ENCODE data around the gene PLA2G2F. TPM values are rescaled to one million over a fixed set of nuclear protein-coding genes. Genes with fewer than 3 reads are reported as not detected.
"Not testable (repeated sequence)": the region's sequence is repeated elsewhere in the genome, so short reads cannot be mapped to it uniquely, and the experiment has no call there.

Gene PLA2G2F
- total RNA-seq, 1 donor = not detected

GRCh38 chr1:20126041-20126805 is 12.9 kb upstream of the PLA2G2F start:
- H3K36me3 ChIP-seq (ENCODE audit: insufficient read depth, low read length) = no peaks in the 10 kb centered on the region
- no peak overlapping the region for H3K4me3 ChIP-seq (ENCODE audit: insufficient read depth, low read length)
- no peaks in the 10 kb centered on the region for H3K79me2 ChIP-seq (ENCODE audit: insufficient read depth, low read length)
- H3K9me3 ChIP-seq (ENCODE audit: low read depth, low read length) = no peaks in the 10 kb centered on the region
- no peak overlapping the region for H3K4me2 ChIP-seq (ENCODE audit: insufficient read depth, low read length)
- H2AFZ ChIP-seq (ENCODE audit: low read length) = no peak overlapping the region
- TF ChIP-seq CTCF (IDR thresholded peaks at IDR 0.05; ENCODE audit: extremely low read depth, low read depth, low read length) = no peak
- H4K20me1 ChIP-seq (ENCODE audit: insufficient read depth, low read length) = no peaks in the 10 kb centered on the region
- peaks cover 16% of the 10 kb centered on the region for H3K27me3 ChIP-seq (ENCODE audit: insufficient read depth, low read length)
- no peak overlapping the region for H3K27ac ChIP-seq (ENCODE audit: low read depth, low read length)
- no peak for DNase-seq (ENCODE audit: insufficient read length, low spot score, missing footprints)
- H3K4me1 ChIP-seq (ENCODE audit: insufficient read depth, low read length) = peaks cover 6% of the 10 kb centered on the region

- DNase-seq (ENCODE audit: insufficient read length, low spot score, missing footprints) = peak; percentile 51
- TF ChIP-seq CTCF (IDR thresholded peaks at IDR 0.05; ENCODE audit: extremely low read depth, low read depth, low read length) = no peak
- no peaks in the 10 kb centered on the region for H3K36me3 ChIP-seq (ENCODE audit: insufficient read depth, low read length)
- H3K27ac ChIP-seq (ENCODE audit: low read depth, low read length) = no peak overlapping the region
- no peaks in the 10 kb centered on the region for H3K9me3 ChIP-seq (ENCODE audit: low read depth, low read length)
- peaks cover 10% of the 10 kb centered on the region for H3K27me3 ChIP-seq (ENCODE audit: insufficient read depth, low read length)
- H2AFZ ChIP-seq (ENCODE audit: low read length) = no peak overlapping the region
- no peak overlapping the region for H3K4me3 ChIP-seq (ENCODE audit: insufficient read depth, low read length)
- H4K20me1 ChIP-seq (ENCODE audit: insufficient read depth, low read length) = no peaks in the 10 kb centered on the region
- no peaks in the 10 kb centered on the region for H3K79me2 ChIP-seq (ENCODE audit: insufficient read depth, low read length)
- peaks cover 6% of the 10 kb centered on the region for H3K4me1 ChIP-seq (ENCODE audit: insufficient read depth, low read length)
- no peak overlapping the region for H3K4me2 ChIP-seq (ENCODE audit: insufficient read depth, low read length)
These were observed 12.2 kb upstream of the PLA2G2F start for GRCh38 chr1:20126806-20127440.

GRCh38 chr1:20130518-20130917 is 8.6 kb upstream of the PLA2G2F start:
- not testable (repeated sequence) for H3K9me3 ChIP-seq (ENCODE audit: low read depth, low read length); H2AFZ ChIP-seq (ENCODE audit: low read length); H4K20me1 ChIP-seq (ENCODE audit: insufficient read depth, low read length); H3K4me1 ChIP-seq (ENCODE audit: insufficient read depth, low read length); DNase-seq (ENCODE audit: insufficient read length, low spot score, missing footprints); H3K27ac ChIP-seq (ENCODE audit: low read depth, low read length); H3K4me2 ChIP-seq (ENCODE audit: insufficient read depth, low read length); H3K79me2 ChIP-seq (ENCODE audit: insufficient read depth, low read length); H3K36me3 ChIP-seq (ENCODE audit: insufficient read depth, low read length); H3K27me3 ChIP-seq (ENCODE audit: insufficient read depth, low read length); H3K4me3 ChIP-seq (ENCODE audit: insufficient read depth, low read length)

- Histone ChIP-seq H3K36me3 (ENCODE audit: insufficient read depth, low read length) (no peaks in the 10 kb centered on the region), H3K4me1 (ENCODE audit: insufficient read depth, low read length) (no peaks in the 10 kb centered on the region), H4K20me1 (ENCODE audit: insufficient read depth, low read length) (no peaks in the 10 kb centered on the region), H3K4me2 (ENCODE audit: insufficient read depth, low read length) (no peak overlapping the region), H3K79me2 (ENCODE audit: insufficient read depth, low read length) (no peaks in the 10 kb centered on the region), H3K27me3 (ENCODE audit: insufficient read depth, low read length) (no peaks in the 10 kb centered on the region), H3K9me3 (ENCODE audit: low read depth, low read length) (no peaks in the 10 kb centered on the region), H3K4me3 (ENCODE audit: insufficient read depth, low read length) (no peak overlapping the region), H3K27ac (ENCODE audit: low read depth, low read length) (no peak overlapping the region), H2AFZ (ENCODE audit: low read length) (no peak overlapping the region)
- no peak for DNase-seq (ENCODE audit: insufficient read length, low spot score, missing footprints)
- no peak for TF ChIP-seq CTCF (IDR thresholded peaks at IDR 0.05; ENCODE audit: extremely low read depth, low read depth, low read length)
These were observed 4.1 kb upstream of the PLA2G2F start for GRCh38 chr1:20134995-20135394.

Measured in osteoblast (primary cell).